Panc1 (cell line): ENCODE data around the gene SCP2. TPM values are rescaled to one million over a fixed set of nuclear protein-coding genes. Genes with fewer than 3 reads are reported as not detected.

Experiments
- ATAC-seq: fragments of 200-7000 bp; cut with Tn5 transposase; 2 replicates; pipeline ENCODE4 v1.9.1; 2020; ENCODE audit warnings: mild to moderate bottlenecking, moderate library complexity
- BruUV-seq: library from RNA; stranded (reverse); fragments of 400-500 nt; replicated peaks from 2 replicates; lab custom pipeline; 2021; lab: Mats Ljungman, UMichigan
- CTCF ChIA-PET: fragments of 300-600 bp; sonication (Branson Sonifier 250); formaldehyde crosslinking; loops from one replicate; lab custom pipeline; 2022; ENCODE audit warnings: antibody characterized with exemption; lab: Charles Lee
- POLR2A ChIA-PET: fragments of 300-600 bp; sonication (Branson Sonifier 250); formaldehyde crosslinking; loops from one replicate; lab custom pipeline; 2022; ENCODE audit warnings: antibody characterized with exemption; lab: Charles Lee
- DNase-seq: peaks from one replicate; pipeline ENCODE4 v3.0.0-alpha.2; 2010; ENCODE audit warnings: low read depth, low spot score
- H3K27ac ChIP-seq: 2 replicates; pipeline ENCODE4 v1.5.1; 2011; ENCODE audit warnings: mild to moderate bottlenecking, low read length, inconsistent platforms
- H3K27me3 ChIP-seq: fragments of 200-500 bp; sonication (Bioruptor generic); 2 replicates; pipeline ENCODE4 v1.6.0; 2014; ENCODE audit warnings: low read length, inconsistent platforms; ENCODE audit not compliant: control insufficient read depth, insufficient read depth
- H3K36me3 ChIP-seq: fragments of 200-500 bp; sonication (Bioruptor generic); 2 replicates; pipeline ENCODE4 v1.5.1; 2014; ENCODE audit warnings: inconsistent platforms, mild to moderate bottlenecking, low read length, moderate library complexity; ENCODE audit not compliant: control insufficient read depth, insufficient read depth
- H3K4me1 ChIP-seq: 2 replicates; pipeline ENCODE4 v1.5.1; 2011; ENCODE audit warnings: inconsistent platforms, mild to moderate bottlenecking, low read length, moderate library complexity; ENCODE audit not compliant: control insufficient read depth, insufficient read depth
- H3K4me3 ChIP-seq, 2 experiments: 2 replicates each; pipeline ENCODE4 v1.5.1; 2011 to 2012; ENCODE audit warnings: low read depth in 2 of 2, low read length in 2 of 2, mild to moderate bottlenecking in 2 of 2, inconsistent platforms in 1 of 2, moderate library complexity in 1 of 2
- H3K9me3 ChIP-seq: fragments of 200-500 bp; sonication (Bioruptor generic); 2 replicates; pipeline ENCODE4 v1.5.1; 2014; ENCODE audit warnings: low read depth, mild to moderate bottlenecking, inconsistent platforms, low read length, moderate library complexity; ENCODE audit not compliant: control insufficient read depth, insufficient read depth
- CTCF ChIP-seq: fragments of 450-650 bp; IDR thresholded peaks from 2 replicates; pipeline ENCODE4 v1.5.1; 2017; ENCODE audit warnings: mild to moderate bottlenecking
- REST ChIP-seq, 2 experiments: IDR thresholded peaks; 2 replicates each; pipeline ENCODE4 v1.6.1; 2011 to 2012; ENCODE audit warnings: low read depth in 2 of 2, control low read depth in 1 of 2, low read length in 1 of 2, mild to moderate bottlenecking in 1 of 2, moderate library complexity in 1 of 2; ENCODE audit not compliant: insufficient read depth in 1 of 2
- SIN3A ChIP-seq: IDR thresholded peaks from 2 replicates; pipeline ENCODE4 v1.6.1; 2012; ENCODE audit warnings: low read depth, mild to moderate bottlenecking, low read length, moderate library complexity, borderline replicate concordance; ENCODE audit not compliant: insufficient read depth
- in situ Hi-C: cut with HindIII; loops from 2 replicates; pipeline ENCODE4 v1.10.0; 2016; ENCODE audit warnings: low sequenced_read_pairs, low pct_unique_long_range_greater_than_20kb
- intact Hi-C: fragments of 100-400 bp; cut with micrococcal nuclease; formaldehyde crosslinking; loops from one replicate; pipeline ENCODE4 v1.10.0; 2022; ENCODE audit not compliant: unreplicated experiment
- total RNA-seq: library from RNA; stranded (reverse); gene quantifications from one replicate; pipeline ENCODE4 v1.2.1, GENCODE V29; 2021; ENCODE audit not compliant: unreplicated experiment

Gene SCP2
- total RNA-seq, 1 experiment from 2014 or later, result 88.7 TPM

GRCh38 chr1:53048960-53049573 is 122.0 kb downstream of the SCP2 start:
- ATAC-seq (no peak), DNase-seq (no peak)
- Histone ChIP-seq H3K27me3 (no peaks in the 10 kb centered on the region), H3K4me3 (no peak overlapping the region), H3K36me3 (peaks cover 5% of the 10 kb centered on the region), H3K4me1 (peaks cover 17% of the 10 kb centered on the region), H3K27ac (no peak overlapping the region), H3K9me3 (no peaks in the 10 kb centered on the region)
- no TSS peak for BruUV-seq
- in situ Hi-C loops (no loop called here), intact Hi-C loops (loop anchor here (10.0 kb wide), 1 partner anchor 126 kb away; no protein-coding TSS in a partner anchor)
- POLR2A ChIA-PET, result no interaction called here
- CTCF ChIA-PET, result no interaction called here
- TF ChIP-seq SIN3A (no peak), CTCF (no peak)

DNA sequence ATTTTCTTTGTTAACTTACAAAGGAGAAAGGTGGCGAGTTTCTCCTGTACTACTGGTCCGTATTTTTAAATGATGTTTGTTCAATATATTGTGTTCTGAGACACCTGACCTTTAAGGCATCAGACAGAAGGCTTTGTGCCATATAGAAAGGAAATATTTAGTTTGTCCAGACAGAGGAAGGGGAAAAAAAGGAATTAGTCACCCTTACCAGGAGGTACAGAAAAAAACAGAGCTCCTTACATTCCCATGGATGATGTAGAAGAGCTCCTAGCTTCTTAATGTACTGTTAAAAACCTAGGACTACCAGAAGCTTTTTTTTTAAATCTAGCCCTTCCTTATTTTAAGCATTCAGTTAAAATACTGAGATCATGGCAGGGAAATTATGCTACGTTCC is 122.5 kb downstream of the SCP2 start:
- Histone ChIP-seq H3K36me3 (peaks cover 5% of the 10 kb centered on the region), H3K27ac (no peak overlapping the region), H3K4me3 (no peak overlapping the region), H3K4me1 (peaks cover 17% of the 10 kb centered on the region), H3K9me3 (no peaks in the 10 kb centered on the region), H3K27me3 (no peaks in the 10 kb centered on the region)
- ChIA-PET CTCF (no interaction called here), POLR2A (interaction anchor here (0.6 kb wide), 1 partner anchor 427 kb away, joined by 12 read pairs; no protein-coding TSS in a partner anchor)
- intact Hi-C loops, result loop anchor here (10.0 kb wide), 1 partner anchor 125 kb away; no protein-coding TSS in a partner anchor
- in situ Hi-C loops, result no loop called here
- BruUV-seq, result no TSS peak
- no peak for TF ChIP-seq REST (IDR thresholded peaks at IDR 0.05; ENCODE audit: insufficient read depth in 1 of 2, low read depth in 2 of 2, low read length in 1 of 2)
- TF ChIP-seq CTCF, result no peak
- no peak for TF ChIP-seq SIN3A
- DNase-seq (no peak), ATAC-seq (no peak)
